Measurements from ENCODE around the gene C9orf72. TPM values are rescaled to one million over a fixed set of nuclear protein-coding genes. Genes with fewer than 3 reads are reported as not detected.

C9orf72 gene
- total and polyA plus RNA-seq, 2 experiments from 2014 or later, result 9.3 to 30.3 TPM

GRCh38 chr9:27595733-27596132 is 22.5 kb upstream of the C9orf72 start:
- H3K4me2 ChIP-seq, result no peak overlapping the region
- H3K79me2 ChIP-seq, result no peaks in the 10 kb centered on the region
- H3K36me3 ChIP-seq (replicated peaks; ENCODE audit: insufficient read depth, low read depth), result no peaks in the 10 kb centered on the region
- no peaks in the 10 kb centered on the region for H4K20me1 ChIP-seq (ENCODE audit: insufficient read depth, poor library complexity, severe bottlenecking)
- no peak overlapping the region for H2AFZ ChIP-seq
- WGBS (ENCODE audit: low lambda C conversion rate, missing lambda C conversion rate), result 95% methylated on average over 13 of the region's 13 CpGs
- no peaks in the 10 kb centered on the region for H3K9me3 ChIP-seq (ENCODE audit: low read depth)
- H3K4me1 ChIP-seq (ENCODE audit: insufficient read depth), result no peaks in the 10 kb centered on the region
- TF ChIP-seq EZH2 (IDR thresholded peaks at IDR 0.05; ENCODE audit: borderline replicate concordance) (no peak), CTCF (IDR thresholded peaks at IDR 0.05; ENCODE audit: poor library complexity) (no peak), EZH2phosphoT487 (IDR thresholded peaks at IDR 0.05; ENCODE audit: low read depth, severe bottlenecking, unreplicated experiment) (no peak)
- H3K4me3 ChIP-seq, result no peak overlapping the region
- no peak for DNase-seq (ENCODE audit: low spot score)
- H3K27ac ChIP-seq, result no peak overlapping the region
- H3K27me3 ChIP-seq, result no peaks in the 10 kb centered on the region
- H3K9me2 ChIP-seq (replicated peaks; ENCODE audit: insufficient read depth), result no peaks in the 10 kb centered on the region

GRCh38 chr9:27591672-27592071 is 18.4 kb upstream of the C9orf72 start:
- Histone ChIP-seq H3K27me3 (no peaks in the 10 kb centered on the region), H3K9me2 (replicated peaks; ENCODE audit: insufficient read depth) (no peaks in the 10 kb centered on the region), H4K20me1 (ENCODE audit: insufficient read depth, poor library complexity, severe bottlenecking) (no peaks in the 10 kb centered on the region), H3K27ac (no peak overlapping the region), H3K4me2 (no peak overlapping the region), H3K79me2 (no peaks in the 10 kb centered on the region), H3K4me1 (ENCODE audit: insufficient read depth) (no peaks in the 10 kb centered on the region), H2AFZ (no peak overlapping the region), H3K36me3 (replicated peaks; ENCODE audit: insufficient read depth, low read depth) (no peaks in the 10 kb centered on the region), H3K4me3 (no peak overlapping the region), H3K9me3 (ENCODE audit: low read depth) (no peaks in the 10 kb centered on the region)
- no peak for DNase-seq (ENCODE audit: low spot score)
- WGBS (ENCODE audit: low lambda C conversion rate, missing lambda C conversion rate), result 84% methylated on average over 3 of the region's 3 CpGs
- TF ChIP-seq CTCF (IDR thresholded peaks at IDR 0.05; ENCODE audit: poor library complexity), result no peak
- TF ChIP-seq EZH2 (IDR thresholded peaks at IDR 0.05; ENCODE audit: borderline replicate concordance), result no peak
- TF ChIP-seq EZH2phosphoT487 (IDR thresholded peaks at IDR 0.05; ENCODE audit: low read depth, severe bottlenecking, unreplicated experiment), result no peak

GRCh38 chr9:27591093-27591492 is 17.8 kb upstream of the C9orf72 start:
- H3K9me2 ChIP-seq (replicated peaks; ENCODE audit: insufficient read depth), result no peaks in the 10 kb centered on the region
- H3K4me3 ChIP-seq, result no peak overlapping the region
- no peaks in the 10 kb centered on the region for H3K79me2 ChIP-seq
- no peaks in the 10 kb centered on the region for H3K9me3 ChIP-seq (ENCODE audit: low read depth)
- H2AFZ ChIP-seq, result no peak overlapping the region
- no peak overlapping the region for H3K4me2 ChIP-seq
- H3K4me1 ChIP-seq (ENCODE audit: insufficient read depth), result no peaks in the 10 kb centered on the region
- no peaks in the 10 kb centered on the region for H4K20me1 ChIP-seq (ENCODE audit: insufficient read depth, poor library complexity, severe bottlenecking)
- 62% methylated on average over 2 of the region's 2 CpGs for WGBS (ENCODE audit: low lambda C conversion rate, missing lambda C conversion rate)
- H3K27me3 ChIP-seq, result no peaks in the 10 kb centered on the region
- no peak for DNase-seq (ENCODE audit: low spot score)
- TF ChIP-seq EZH2 (IDR thresholded peaks at IDR 0.05; ENCODE audit: borderline replicate concordance) (no peak), CTCF (IDR thresholded peaks at IDR 0.05; ENCODE audit: poor library complexity) (no peak)
- no peaks in the 10 kb centered on the region for H3K36me3 ChIP-seq (replicated peaks; ENCODE audit: insufficient read depth, low read depth)
- no peak overlapping the region for H3K27ac ChIP-seq

- H3K9me3 ChIP-seq (ENCODE audit: low read depth), result no peaks in the 10 kb centered on the region
- H4K20me1 ChIP-seq (ENCODE audit: insufficient read depth, poor library complexity, severe bottlenecking), result no peaks in the 10 kb centered on the region
- no peaks in the 10 kb centered on the region for H3K27me3 ChIP-seq
- no peaks in the 10 kb centered on the region for H3K36me3 ChIP-seq (replicated peaks; ENCODE audit: insufficient read depth, low read depth)
- H3K27ac ChIP-seq, result no peak overlapping the region
- H3K9me2 ChIP-seq (replicated peaks; ENCODE audit: insufficient read depth), result no peaks in the 10 kb centered on the region
- no peak overlapping the region for H2AFZ ChIP-seq
- no peak overlapping the region for H3K4me3 ChIP-seq
- no peak overlapping the region for H3K4me2 ChIP-seq
- no peaks in the 10 kb centered on the region for H3K4me1 ChIP-seq (ENCODE audit: insufficient read depth)
- no peaks in the 10 kb centered on the region for H3K79me2 ChIP-seq
- TF ChIP-seq EZH2 (IDR thresholded peaks at IDR 0.05; ENCODE audit: borderline replicate concordance) (no peak), EZH2phosphoT487 (IDR thresholded peaks at IDR 0.05; ENCODE audit: low read depth, severe bottlenecking, unreplicated experiment) (no peak), CTCF (IDR thresholded peaks at IDR 0.05; ENCODE audit: poor library complexity) (no peak)
- no peak for DNase-seq (ENCODE audit: low spot score)
These were observed 17.4 kb upstream of the C9orf72 start for GRCh38 chr9:27590651-27591050.
